H1 (cell line): Measurements from ENCODE around the gene ZNF541. TPM values are rescaled to one million over a fixed set of nuclear protein-coding genes. Genes with fewer than 3 reads are reported as not detected.
A peak's percentile ranks its signal among the peaks of the same experiment; 100 is the strongest.

Experiments used
- RAD21 ChIP-seq, 2 experiments: IDR thresholded peaks in 1 of 2; conservative IDR thresholded peaks in 1 of 2; 2 replicates each; pipeline ENCODE4 v1.6.1; 2011; ENCODE audit warnings: low read depth in 2 of 2, low read length in 2 of 2, improper control_type of control experiment in 1 of 2, inconsistent platforms in 1 of 2, mild to moderate bottlenecking in 1 of 2, moderate library complexity in 1 of 2
- polyA plus RNA-seq, 7 experiments: library from polyadenylated mRNA; depleted of rRNA in 3 of 7; stranded (reverse) in 5 of 7; unstranded in 2 of 7; fragments of >200 nt in 5 of 7; fragments of 200-250 nt in 2 of 7; gene quantifications; 1 replicate in 5 of 7; 2 replicates in 1 of 7; 4 replicates in 1 of 7; pipeline versions ENCODE4 v1.2.1 to v1.2.3, GENCODE V29; 2011 to 2013; ENCODE audit warnings: missing spikeins in 2 of 7, mixed read lengths in 2 of 7
- total RNA-seq: library from RNA; stranded (reverse); fragmentation: NEBNext Ultra II Directional; extraction: Animal tissue kit (Norgen Biotek cat#: 25700); gene quantifications from 2 replicates; pipeline ENCODE4 v1.2.1, GENCODE V29; 2021

ZNF541 gene
- total and polyA plus RNA-seq, 2 of the 8 experiments (the other 6 are each of a cell fraction or from before 2014, with no cell fraction given) = 0.05 TPM; not detected in 1

DNA sequence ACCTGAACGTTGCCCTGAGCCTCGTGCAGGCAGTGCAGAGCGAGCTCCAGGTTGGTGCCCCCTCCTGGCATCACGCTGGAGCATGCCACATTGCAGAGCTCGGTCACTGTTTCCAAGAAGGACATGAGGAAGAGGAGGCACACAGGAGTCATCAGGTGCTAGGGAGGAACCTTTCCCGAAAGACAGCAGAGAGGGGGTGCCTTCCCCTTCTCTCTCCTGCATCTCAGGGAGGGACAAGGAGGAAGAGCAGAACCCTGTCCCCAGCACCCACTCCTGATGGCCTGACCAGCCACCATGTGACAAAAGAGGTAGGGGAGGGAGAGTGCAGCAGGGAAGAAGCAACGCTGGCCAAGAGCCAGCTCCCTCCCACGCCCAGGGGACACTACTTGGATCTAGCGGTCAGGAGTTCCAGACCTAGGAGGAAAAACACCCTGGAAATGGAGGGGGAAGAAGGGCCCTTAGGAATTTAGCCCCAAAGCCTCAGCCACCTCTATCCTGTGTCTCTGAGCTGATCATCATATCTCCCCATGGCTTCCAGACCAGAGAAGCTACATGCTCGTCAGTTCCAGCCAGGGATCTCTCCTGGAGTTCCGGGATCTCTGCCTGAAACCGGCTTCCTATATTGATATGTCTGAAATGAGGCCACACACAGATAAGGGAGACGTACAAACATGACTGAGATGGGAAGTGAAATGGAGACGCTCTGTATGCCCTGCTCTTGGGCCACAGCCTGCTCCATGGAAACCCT lies 41.1 kb downstream of the ZNF541 start (continued):
- peak in 1 of 2 experiments; percentile 16; a peak in 1 of 4 replicates for TF ChIP-seq RAD21 (IDR thresholded peaks at IDR 0.05 in 1 of 2, conservative IDR thresholded peaks at IDR 0.05 in 1 of 2; ENCODE audit: low read depth in 2 of 2, low read length in 2 of 2)
